Loucy (cell line): ENCODE results near the gene PRR30.
"Not testable (repeated sequence)": the region's sequence is repeated elsewhere in the genome, so short reads cannot be mapped to it uniquely, and the experiment has no call there.

Source experiments
- H2AFZ ChIP-seq: fragments of 200-600 bp; sonication (generic); 2 replicates; pipeline ENCODE4 v1.6.0; 2016; ENCODE audit warnings: antibody characterized with exemption, mild to moderate bottlenecking, low read length, moderate library complexity
- H3F3A ChIP-seq: fragments of 200-600 bp; 2 replicates; pipeline ENCODE4 v1.6.0; 2016; ENCODE audit warnings: antibody characterized with exemption, low read depth, mild to moderate bottlenecking
- H3K27me3 ChIP-seq: fragments of 200-600 bp; sonication (generic); 2 replicates; pipeline ENCODE4 v1.6.1; 2014; ENCODE audit warnings: low read length, mild to moderate bottlenecking; ENCODE audit not compliant: insufficient read depth, poor library complexity, severe bottlenecking
- H3K36me3 ChIP-seq: fragments of 200-600 bp; sonication (generic); 2 replicates; pipeline ENCODE4 v1.6.1; 2016; ENCODE audit warnings: low read length; ENCODE audit not compliant: insufficient read depth
- H3K4me1 ChIP-seq: fragments of 200-600 bp; sonication (generic); 2 replicates; pipeline ENCODE4 v1.5.1; 2014; ENCODE audit warnings: low read length, mild to moderate bottlenecking; ENCODE audit not compliant: insufficient read depth, poor library complexity, severe bottlenecking
- H3K4me2 ChIP-seq: fragments of 200-600 bp; sonication (generic); 2 replicates; pipeline ENCODE4 v1.6.0; 2014; ENCODE audit warnings: antibody characterized with exemption, low read length, low read depth, mild to moderate bottlenecking; ENCODE audit not compliant: poor library complexity, severe bottlenecking
- H3K4me3 ChIP-seq: fragments of 200-600 bp; sonication (generic); 2 replicates; pipeline ENCODE4 v1.5.1; 2014; ENCODE audit warnings: low read length, mild to moderate bottlenecking, mixed read lengths; ENCODE audit not compliant: poor library complexity, severe bottlenecking
- H3K79me2 ChIP-seq: fragments of 200-600 bp; sonication (generic); 2 replicates; pipeline ENCODE4 v1.6.1; 2014; ENCODE audit warnings: low read length; ENCODE audit not compliant: insufficient read depth
- H3K9ac ChIP-seq: fragments of 200-600 bp; sonication (generic); 2 replicates; pipeline ENCODE4 v1.6.0; 2014; ENCODE audit warnings: mild to moderate bottlenecking, low read depth, low read length, moderate library complexity; ENCODE audit not compliant: poor library complexity, severe bottlenecking
- H3K9me2 ChIP-seq: fragments of 200-600 bp; sonication (generic); replicated peaks from 2 replicates; pipeline ENCODE4 v1.6.1; 2016; ENCODE audit warnings: low read depth, low read length, mixed read lengths
- H3K9me3 ChIP-seq: fragments of 200-600 bp; sonication (generic); 2 replicates; pipeline ENCODE4 v1.6.1; 2014; ENCODE audit warnings: mild to moderate bottlenecking, antibody characterized with exemption, low read length, low read depth; ENCODE audit not compliant: insufficient read depth
- H4K20me1 ChIP-seq: fragments of 200-600 bp; sonication (generic); 2 replicates; pipeline ENCODE4 v1.6.0; 2014; ENCODE audit warnings: antibody characterized with exemption, low read length, mild to moderate bottlenecking; ENCODE audit not compliant: insufficient read depth, poor library complexity, severe bottlenecking
- CTCF ChIP-seq: fragments of 200-600 bp; sonication (generic); conservative IDR thresholded peaks from 2 replicates; pipeline ENCODE4 v1.5.1; 2014; ENCODE audit warnings: mild to moderate bottlenecking, antibody characterized with exemption, low read length
- EZH2phosphoT487 ChIP-seq: fragments of 200-600 bp; IDR thresholded peaks from 2 replicates; pipeline ENCODE4 v1.6.1; 2018; ENCODE audit warnings: antibody characterized with exemption, mild to moderate bottlenecking, moderate library complexity, borderline replicate concordance

The PRR30 gene

GRCh38 chr2:27115519-27115918 is 23.7 kb downstream of the PRR30 start:
- H3K4me2 ChIP-seq: no peak overlapping the region
- no peak overlapping the region for H3K4me3 ChIP-seq
- no peaks in the 10 kb centered on the region for H4K20me1 ChIP-seq
- H3K9ac ChIP-seq: no peak overlapping the region
- H3K9me2 ChIP-seq: no peaks in the 10 kb centered on the region
- no peaks in the 10 kb centered on the region for H3K36me3 ChIP-seq
- H2AFZ ChIP-seq: no peak overlapping the region
- H3K27me3 ChIP-seq: no peaks in the 10 kb centered on the region
- no peak for TF ChIP-seq EZH2phosphoT487
- no peak for TF ChIP-seq CTCF
- H3K9me3 ChIP-seq: no peaks in the 10 kb centered on the region
- H3K4me1 ChIP-seq: no peaks in the 10 kb centered on the region
- no peaks in the 10 kb centered on the region; the same call in 1 of the 2 replicates for H3F3A ChIP-seq
- H3K79me2 ChIP-seq: no peaks in the 10 kb centered on the region

GRCh38 chr2:27111392-27112078 is 27.7 kb downstream of the PRR30 start:
- not testable (repeated sequence) for H3K9ac ChIP-seq, H4K20me1 ChIP-seq, H3K27me3 ChIP-seq, H2AFZ ChIP-seq, H3K9me3 ChIP-seq, H3F3A ChIP-seq, H3K36me3 ChIP-seq, H3K4me1 ChIP-seq, H3K79me2 ChIP-seq, H3K9me2 ChIP-seq, H3K4me2 ChIP-seq, H3K4me3 ChIP-seq

- not testable (repeated sequence) for H3F3A ChIP-seq, H4K20me1 ChIP-seq, H3K9me2 ChIP-seq, H3K36me3 ChIP-seq, H3K4me1 ChIP-seq, H3K27me3 ChIP-seq, H3K9ac ChIP-seq, H3K9me3 ChIP-seq, H3K79me2 ChIP-seq
- Histone ChIP-seq H3K4me3 (peak overlapping the region; percentile 40), H3K4me2 (peak overlapping the region; percentile 53), H2AFZ (peak overlapping the region; percentile 77)
These were observed 28.4 kb downstream of the PRR30 start for GRCh38 chr2:27110603-27111352.

- H3K9me3 ChIP-seq: no peaks in the 10 kb centered on the region
- no peaks in the 10 kb centered on the region; the same call in 1 of the 2 replicates for H3F3A ChIP-seq
- TF ChIP-seq EZH2phosphoT487 (no peak), CTCF (no peak)
- no peak overlapping the region for H3K9ac ChIP-seq
- no peaks in the 10 kb centered on the region for H3K9me2 ChIP-seq
- no peak overlapping the region for H2AFZ ChIP-seq
- no peaks in the 10 kb centered on the region for H3K79me2 ChIP-seq
- no peaks in the 10 kb centered on the region for H3K27me3 ChIP-seq
- no peaks in the 10 kb centered on the region for H3K36me3 ChIP-seq
- no peak overlapping the region for H3K4me3 ChIP-seq
- H3K4me2 ChIP-seq: no peak overlapping the region
- no peaks in the 10 kb centered on the region for H3K4me1 ChIP-seq
- no peaks in the 10 kb centered on the region for H4K20me1 ChIP-seq
These were observed 30.1 kb downstream of the PRR30 start for GRCh38 chr2:27109083-27109482.
